ENCODE results near the gene PLEKHG4B.
"Not testable (repeated sequence)": the region's sequence is repeated elsewhere in the genome, so short reads cannot be mapped to it uniquely, and the experiment has no call there.

The PLEKHG4B gene, protein sequence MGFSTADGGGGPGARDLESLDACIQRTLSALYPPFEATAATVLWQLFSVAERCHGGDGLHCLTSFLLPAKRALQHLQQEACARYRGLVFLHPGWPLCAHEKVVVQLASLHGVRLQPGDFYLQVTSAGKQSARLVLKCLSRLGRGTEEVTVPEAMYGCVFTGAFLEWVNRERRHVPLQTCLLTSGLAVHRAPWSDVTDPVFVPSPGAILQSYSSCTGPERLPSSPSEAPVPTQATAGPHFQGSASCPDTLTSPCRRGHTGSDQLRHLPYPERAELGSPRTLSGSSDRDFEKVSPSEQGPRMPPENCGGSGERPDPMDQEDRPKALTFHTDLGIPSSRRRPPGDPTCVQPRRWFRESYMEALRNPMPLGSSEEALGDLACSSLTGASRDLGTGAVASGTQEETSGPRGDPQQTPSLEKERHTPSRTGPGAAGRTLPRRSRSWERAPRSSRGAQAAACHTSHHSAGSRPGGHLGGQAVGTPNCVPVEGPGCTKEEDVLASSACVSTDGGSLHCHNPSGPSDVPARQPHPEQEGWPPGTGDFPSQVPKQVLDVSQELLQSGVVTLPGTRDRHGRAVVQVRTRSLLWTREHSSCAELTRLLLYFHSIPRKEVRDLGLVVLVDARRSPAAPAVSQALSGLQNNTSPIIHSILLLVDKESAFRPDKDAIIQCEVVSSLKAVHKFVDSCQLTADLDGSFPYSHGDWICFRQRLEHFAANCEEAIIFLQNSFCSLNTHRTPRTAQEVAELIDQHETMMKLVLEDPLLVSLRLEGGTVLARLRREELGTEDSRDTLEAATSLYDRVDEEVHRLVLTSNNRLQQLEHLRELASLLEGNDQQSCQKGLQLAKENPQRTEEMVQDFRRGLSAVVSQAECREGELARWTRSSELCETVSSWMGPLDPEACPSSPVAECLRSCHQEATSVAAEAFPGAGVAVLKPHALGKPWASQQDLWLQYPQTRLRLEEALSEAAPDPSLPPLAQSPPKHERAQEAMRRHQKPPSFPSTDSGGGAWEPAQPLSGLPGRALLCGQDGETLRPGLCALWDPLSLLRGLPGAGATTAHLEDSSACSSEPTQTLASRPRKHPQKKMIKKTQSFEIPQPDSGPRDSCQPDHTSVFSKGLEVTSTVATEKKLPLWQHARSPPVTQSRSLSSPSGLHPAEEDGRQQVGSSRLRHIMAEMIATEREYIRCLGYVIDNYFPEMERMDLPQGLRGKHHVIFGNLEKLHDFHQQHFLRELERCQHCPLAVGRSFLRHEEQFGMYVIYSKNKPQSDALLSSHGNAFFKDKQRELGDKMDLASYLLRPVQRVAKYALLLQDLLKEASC (N-terminal part only)

DNA sequence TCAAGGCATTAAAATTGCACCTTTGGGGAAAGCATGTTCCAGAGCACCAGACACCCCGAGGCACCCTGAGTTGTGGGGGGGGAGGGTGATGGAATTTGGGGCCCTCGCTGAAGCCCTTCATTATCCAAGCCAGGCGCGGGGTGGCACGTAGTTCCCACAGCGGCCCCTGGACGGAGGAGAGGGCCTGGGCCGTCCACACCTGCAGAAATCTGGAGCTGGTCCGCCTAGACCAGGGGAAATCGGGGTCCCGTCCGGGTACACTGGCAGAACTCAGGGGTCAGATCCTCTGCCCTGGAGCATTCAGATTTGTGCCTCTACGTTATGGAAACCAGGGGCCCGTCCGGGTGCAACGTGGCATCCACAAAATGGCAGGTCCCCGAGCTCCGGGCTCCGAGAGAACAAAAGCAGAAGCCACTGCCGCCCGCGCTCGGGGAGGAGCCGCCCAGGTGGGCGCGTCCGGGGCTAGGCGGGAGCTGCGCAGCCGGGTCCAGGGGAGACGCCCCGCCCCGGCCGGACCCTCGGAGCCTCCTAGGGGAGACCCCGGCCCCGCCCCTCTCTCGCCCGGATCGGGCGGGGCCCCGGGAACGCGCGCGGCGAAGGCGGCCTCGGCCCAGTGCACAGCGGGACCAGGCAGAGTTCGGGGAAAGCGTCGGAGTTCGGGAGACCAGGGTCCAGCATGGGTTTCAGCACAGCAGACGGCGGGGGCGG, at the start of gene PLEKHG4B:
PLEKHG4B (plus strand) TSS at position 613 of the 708 bp plus-strand sequence; CDS start at position 677, 64 bp downstream.
- peak; percentile 94 for DNase-seq

DNA sequence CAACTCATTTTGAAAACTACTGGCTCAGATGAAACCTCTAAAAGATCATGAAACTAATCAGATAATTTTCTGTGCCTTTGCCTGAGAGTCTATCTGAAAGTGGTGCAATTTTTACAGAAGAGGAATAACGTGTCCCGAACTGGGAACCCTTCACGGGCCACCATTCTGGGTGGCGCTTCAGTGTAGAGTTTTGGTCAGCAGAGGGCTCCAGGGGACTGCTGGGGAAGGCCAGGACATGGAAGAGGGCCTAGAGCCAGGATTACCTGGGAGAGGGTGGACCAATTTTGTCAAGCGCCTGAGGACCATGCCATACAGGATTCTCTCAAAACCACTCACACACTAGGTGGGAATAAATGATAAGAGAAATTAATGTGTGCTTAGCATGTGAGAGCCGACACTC, 49.7 kb upstream of the PLEKHG4B start:
- no peak for DNase-seq

DNA sequence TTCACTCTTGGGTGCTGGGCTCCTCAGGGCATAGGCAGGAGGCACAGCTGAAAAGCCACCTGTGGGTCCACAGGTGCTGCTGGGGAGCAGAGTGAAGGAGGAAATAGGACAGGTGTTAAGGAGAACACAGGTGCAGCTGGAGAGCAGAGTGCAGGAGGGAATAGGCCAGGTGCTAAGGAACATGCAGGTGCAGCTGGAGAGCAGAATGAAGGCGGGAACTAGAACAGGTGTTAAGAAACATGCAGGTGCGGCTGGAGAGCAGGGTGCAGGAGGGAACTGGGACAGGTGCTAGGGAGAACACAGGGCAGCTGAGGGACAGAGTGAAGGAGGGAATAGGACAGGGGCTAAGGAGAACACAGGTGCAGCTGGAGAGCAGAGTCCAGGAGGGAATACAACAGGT, 43.8 kb upstream of the PLEKHG4B start:
- DNase-seq: no peak

DNA sequence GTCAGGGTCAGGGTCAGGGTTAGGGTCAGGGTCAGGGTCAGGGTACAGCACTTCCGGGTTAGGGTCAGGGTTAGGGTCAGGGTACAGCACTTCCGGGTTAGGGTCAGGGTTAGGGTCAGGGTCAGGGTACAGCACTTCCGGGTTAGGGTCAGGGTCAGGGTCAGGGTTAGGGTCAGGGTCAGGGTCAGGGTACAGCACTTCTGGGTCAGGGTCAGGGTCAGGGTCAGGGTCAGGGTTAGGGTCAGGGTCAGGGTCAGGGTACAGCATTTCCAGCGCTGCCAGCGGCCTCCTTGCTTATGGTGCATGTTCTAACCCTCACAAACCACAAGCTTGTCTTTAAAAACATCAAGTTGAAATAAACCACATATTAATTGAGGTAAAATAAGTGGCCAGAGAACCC, 42.4 kb upstream of the PLEKHG4B start:
- DNase-seq: not testable (repeated sequence)

DNA sequence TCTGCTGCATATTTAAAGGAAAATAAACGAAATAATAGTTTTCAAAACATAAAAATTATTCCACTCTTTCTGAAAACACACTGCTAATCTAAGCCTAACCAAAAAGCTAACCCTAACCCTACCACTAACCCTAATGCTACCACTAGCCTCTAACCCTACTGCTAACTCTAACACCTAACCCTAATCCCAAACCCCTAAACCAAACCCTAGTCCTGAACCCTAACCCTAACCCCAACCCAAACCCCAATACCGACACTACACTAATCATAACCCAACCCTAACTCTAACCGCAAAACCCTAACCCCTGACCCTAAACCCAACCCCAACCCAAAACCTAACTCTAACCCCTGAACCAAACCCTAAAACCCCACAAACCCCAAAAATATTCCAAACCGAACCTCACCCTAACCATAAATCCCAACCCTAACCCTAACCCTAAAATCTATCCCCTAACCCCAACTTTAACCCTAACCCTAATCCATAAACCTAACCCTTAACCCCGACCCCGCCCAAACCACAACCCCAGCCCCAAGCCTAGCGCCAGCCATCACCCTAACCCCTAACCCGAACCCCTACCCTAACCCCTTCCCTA, 41.9 kb upstream of the PLEKHG4B start:
- DNase-seq: no peak

DNA sequence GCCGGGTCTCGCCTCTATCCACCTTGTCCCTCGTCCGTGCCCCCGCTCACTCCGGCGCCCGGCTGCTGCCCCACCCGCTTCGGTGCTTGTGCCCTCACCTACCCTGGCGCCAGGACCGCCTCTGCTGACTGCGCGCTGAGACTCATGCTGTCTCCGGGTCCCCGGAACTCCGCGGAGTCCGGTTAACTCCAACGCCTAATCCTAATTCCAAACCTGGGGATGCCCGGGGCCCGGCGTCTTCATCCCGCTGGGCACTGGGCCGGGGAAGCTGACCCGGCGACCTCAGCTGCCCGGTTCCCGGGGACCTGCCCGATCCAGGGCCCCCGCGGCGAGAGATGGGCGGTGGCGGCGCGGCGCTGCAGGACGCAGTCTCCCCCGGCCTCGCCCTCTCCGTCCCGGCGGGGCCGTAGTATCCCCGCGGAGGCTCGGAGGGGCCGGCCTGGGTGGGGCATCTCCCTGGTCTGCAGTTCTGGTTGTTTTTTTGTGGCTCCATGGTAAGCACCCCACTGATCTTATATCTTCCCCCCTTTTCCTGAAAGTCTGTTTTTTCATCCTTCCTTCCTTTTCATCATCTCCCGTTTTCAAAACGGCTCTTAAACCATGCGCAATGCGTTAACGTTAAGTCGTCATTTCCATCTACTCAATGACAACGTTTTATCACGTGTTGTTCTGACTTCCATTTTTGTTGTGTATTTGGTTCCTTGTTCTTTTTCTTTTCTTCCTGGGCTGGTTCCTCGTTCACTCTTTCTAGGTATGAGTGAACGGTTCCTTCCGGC, 41.1 kb upstream of the PLEKHG4B start:
- no peak for DNase-seq

DNA sequence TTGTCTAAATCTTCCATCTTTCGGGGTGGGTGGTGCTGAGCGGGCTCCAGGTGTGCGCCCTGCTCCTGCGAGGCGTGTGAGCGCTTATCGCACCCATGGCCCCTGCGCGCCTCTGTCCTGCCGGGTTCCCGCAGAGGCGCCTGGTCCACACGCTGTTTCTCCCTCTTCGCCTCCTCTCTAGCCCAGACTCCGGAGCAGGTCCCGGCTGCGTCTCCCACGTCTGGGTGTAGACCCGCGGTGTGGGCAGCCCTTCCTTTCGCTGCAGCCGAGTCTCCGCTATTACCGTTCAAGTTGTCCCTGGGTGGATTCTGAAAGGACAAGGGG, 40.5 kb upstream of the PLEKHG4B start:
- DNase-seq: no peak

DNA sequence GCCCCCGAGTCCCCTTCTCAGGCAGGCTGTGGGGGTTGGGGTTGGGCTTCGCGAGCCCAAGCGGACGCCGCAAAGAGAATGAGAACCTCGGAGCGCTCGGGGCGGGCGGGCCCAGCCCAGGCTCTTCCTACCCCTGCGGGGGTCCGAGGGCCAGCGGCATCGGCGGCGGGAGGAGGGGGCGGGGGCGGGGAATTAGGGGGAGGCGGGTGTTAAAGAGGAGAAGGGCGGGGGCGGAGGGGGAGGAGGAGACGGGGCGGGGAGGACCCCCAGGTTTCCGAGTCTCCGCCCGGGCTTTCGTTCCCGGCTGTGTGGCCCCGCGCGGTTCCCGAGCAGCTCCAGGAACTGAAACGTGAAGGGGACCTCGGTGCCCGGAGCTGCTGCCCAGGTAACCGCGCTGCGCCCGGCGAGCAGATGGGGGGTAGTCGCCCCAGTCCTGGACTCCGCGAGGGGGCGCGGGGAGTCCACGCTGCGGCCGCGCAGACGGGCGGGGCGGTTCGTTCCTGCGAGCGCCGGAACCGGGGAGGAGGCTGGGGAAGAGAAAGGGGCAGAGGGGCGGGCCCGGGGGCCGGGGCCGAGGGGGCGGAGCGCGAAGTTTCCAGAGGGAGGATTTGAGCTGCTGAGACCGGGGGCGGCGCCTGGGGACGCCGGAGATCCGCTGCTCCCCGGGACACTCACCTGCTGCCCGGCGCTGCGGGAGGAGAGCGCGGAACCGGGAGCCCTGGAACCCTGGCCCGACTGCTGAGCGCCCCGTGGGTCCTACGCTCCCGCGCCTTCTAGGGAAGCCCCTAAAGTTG, 38.4 kb upstream of the PLEKHG4B start:
- peak; percentile 90 for DNase-seq

DNA sequence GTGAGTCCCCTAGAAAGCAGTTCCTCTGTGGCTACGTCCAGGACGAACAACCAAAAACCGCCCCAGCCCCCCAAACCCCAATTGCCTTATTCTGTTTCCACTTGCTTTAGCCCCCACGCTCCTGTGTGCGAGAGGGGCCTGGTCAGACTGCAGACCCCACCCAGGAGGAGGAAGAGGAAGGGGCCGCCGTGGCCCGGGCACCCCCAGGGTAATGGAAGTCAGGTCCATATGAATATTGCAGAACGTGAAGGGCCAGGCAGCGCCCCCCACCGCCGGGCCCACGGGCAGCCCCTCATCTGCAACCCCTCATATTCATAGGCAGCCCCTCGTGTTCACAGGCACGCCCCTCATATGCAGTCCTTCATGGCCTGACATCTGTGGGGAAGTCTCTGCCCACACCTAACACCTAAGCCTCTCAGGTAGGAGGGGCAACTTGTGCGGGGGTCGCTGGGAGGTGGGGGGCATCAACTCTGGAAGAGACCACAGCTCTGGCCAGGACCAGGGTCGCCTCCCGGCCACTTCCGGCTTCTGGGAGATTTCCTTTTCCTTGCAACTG, 37.7 kb upstream of the PLEKHG4B start:
- DNase-seq: no peak

DNA sequence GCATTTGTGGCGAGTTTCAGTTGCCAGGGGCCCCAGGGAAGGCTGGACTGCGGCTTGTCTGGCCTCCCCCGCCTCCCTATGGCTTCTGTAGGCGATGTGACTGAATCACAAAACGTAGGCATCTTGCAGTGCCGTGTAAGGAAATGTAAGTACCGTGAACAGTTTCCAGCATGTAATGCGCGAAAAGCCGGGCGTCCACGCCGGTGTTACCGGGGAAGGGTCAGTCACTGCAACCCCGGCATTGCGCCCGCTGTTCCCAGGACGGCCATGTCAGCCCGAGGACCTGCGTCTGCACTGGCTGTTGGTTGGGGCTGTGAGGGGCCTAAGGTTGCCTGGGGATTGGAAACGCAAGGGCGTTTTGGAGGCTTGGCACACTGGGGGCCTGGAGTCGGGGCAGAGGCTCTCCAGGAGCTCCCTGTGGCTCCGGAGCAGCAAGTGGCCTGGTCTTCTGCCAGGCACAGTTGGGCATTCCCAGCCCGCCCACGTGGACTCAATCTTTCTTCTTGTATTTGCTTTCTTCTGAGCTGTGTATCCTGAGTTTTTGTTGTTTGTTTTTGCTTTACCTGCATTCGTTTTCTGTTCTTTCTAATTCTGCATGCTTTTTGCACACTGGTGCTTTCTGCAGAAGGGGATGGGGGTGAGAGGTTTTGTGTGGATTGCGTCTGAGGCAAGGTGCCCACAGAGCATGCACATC, 36.9 kb upstream of the PLEKHG4B start:
- no peak for DNase-seq

DNA sequence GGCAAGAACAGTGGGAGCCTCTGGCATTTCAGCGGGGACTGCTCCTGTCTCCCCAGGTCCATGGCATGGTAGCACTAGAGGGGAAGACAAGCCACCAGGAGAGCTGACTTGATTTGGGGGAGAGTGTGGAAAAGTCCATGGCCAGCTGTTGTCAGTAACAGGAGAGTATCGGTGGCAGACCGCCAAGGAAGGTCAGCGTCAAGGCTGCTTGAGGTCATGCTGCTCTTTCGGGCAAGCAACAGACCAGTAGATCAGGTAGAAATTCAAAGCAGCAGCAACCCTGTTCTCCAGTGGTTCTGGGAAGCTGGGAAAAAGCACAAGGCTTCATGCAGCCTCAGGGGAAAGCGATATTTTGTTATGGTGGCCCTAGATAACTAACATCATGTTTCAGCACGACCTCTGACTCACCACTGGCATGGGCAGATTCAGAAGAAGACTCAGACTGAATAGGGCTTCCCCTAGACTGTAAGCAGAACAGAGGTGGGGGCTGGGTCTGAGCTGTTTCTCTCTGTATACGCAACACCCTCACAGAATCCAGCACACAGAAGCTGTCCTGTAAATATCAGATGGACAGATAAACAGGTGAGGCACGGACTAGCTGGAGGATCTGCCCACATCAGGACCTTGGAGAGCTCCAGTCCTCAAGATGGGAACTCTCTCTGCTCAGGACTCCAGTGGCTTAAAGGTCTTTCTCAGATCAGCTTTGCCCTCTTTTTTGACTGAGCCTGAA, 35.2 kb upstream of the PLEKHG4B start:
- DNase-seq: no peak

DNA sequence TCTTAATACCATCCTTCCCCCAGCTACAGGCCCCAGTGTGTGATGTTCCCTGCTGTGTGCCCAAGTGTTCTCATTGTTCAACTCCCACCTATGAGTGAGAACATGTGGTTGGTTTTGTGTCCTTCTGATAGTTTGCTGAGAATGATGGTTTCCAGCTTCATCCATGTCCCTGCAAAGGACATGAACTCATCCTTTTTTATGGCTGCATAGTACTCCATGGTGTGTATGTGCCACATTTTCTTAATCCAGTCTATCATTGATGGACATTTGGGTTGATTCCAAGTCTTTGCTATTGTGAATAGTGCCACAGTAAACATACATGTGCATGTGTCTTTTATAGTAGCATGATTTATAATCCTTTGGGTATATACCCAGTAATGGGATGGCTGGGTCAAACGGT, 31.7 kb upstream of the PLEKHG4B start:
- not testable (repeated sequence) for DNase-seq

DNA sequence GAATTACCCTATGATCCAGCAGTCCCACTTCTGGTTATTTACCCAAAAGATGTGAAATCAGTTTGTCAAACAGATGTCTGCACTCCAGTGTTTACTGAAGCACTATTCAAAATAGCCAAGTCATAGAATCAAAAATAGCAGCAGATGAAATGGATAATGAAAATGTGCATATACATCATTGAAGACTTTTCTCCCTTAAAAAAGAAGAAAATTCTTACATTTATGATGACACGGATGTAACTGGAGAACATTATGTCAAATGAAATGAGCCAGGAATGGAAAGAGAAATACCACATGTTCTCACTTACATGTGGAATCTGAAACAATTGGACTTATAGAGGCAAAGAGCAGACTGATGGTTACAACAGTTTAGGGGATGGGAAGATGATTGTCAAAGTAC, 21.5 kb upstream of the PLEKHG4B start:
- no peak for DNase-seq

DNA sequence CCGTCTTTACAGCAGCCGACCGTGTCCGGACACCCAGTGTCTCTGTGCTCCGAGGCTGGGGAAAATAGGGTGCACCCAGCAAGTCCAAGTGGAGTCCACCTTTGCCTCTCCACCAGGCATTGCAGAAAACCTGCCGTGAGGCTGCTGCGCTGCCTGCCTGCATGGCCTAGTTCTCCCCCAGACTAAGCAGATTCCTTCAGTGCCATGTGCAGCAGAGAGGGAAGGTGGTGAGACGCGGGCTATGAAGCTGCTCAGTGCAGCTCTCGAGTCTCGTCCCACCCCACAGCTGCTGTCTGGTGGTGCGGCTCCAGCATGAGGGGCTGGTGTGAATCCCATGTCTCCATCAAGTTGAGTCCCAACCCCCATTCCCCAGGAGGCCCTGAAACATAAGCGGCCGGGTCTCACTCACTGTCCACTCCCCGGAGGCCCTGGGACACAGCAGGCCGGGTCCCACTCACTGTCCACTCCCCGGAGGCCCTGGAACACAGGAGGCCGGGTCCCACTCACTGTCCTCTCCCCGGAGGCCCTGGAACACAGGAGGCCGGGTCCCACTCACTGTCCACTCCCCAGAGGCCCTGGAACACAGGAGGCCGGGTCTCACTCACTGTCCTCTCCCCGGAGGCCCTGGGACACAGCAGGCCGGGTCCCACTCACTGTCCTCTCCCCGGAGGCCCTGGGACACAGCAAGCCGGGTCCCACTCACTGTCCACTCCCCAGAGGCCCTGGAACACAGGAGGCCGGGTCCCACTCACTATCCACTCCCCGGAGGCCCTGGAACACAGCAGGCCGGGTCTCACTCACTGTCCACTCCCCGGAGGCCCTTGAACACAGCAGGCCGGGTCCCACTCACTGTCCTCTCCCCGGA, 19.4 kb upstream of the PLEKHG4B start:
- DNase-seq: not testable (repeated sequence)

DNA sequence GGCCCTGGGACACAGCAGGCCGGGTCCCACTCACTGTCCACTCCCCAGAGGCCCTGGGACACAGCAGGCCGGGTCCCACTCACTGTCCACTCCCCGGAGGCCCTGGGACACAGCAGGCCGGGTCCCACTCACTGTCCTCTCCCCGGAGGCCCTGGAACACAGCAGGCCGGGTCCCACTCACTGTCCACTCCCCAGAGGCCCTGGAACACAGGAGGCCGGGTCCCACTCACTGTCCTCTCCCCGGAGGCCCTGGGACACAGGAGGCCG, 18.9 kb upstream of the PLEKHG4B start:
- not testable (repeated sequence) for DNase-seq

DNA sequence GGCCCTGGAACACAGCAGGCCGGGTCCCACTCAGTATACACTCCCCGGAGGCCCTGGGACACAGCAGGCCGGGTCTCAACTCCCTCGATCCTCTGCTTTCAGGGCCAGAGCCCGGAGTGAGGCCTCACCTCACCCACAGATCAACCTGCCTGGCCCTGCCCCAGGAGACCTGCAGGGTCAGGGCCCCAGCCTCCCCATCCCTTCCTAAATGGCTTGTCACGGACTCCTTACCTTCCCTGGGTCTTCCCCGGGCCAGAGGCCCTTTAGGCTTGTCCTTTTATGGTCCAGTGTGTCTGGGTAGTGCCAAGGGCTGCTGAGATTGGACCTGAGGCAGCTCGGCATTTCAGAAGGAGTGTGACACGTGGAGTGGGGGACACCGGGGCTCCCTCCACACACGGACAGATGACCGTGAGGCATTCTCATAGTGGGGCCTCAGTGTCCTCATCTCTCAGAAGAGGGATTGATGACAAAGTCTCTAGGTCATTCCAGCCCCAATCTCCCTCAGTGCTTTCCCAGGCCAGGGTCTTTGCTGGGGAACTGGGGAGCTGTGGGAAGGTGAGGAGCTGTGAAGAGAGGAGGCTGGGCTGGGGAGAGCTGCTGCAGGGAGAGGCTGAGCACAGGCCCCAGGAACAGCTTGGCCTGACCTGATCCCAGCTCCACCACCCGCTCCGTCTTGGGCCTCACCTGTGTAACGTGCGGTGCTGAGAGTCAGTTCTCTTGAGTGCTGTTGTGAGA, 18.0 kb upstream of the PLEKHG4B start:
- DNase-seq: no peak

DNA sequence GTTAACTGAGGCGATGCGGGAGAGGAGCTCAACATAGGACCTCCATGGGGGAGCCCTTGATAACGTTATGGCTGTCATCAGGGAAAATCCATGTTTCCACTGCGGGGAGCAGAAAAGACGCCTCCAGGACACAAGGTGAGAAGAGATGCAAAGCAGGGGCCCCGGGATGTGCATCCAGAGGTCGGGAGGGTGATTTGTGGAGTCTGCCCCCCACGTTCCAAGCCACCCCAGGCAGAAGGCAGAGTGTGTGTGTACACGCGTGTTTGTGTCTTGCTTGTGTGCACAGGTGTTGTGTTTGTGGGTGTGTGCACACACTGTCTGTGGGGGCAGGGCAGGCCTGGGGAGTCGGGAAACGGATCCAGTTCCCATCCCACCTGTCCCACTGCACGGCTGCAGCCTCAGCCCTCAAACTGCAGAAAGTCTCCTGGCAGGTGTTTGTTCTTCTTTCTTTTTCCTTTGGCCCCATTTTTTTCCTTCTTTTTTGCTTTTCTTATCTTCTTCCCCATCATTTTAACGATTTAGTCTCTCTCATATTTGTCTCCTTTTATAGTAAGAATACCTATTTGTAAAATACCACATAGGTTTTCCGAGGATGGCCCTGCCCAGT, 17.4 kb upstream of the PLEKHG4B start:
- DNase-seq: no peak
